Ishikawa (cell line): Measurements from ENCODE around the gene GPC6.

ENCODE experiments used
- CEBPB ChIP-seq: IDR thresholded peaks from 2 replicates; pipeline ENCODE4 v1.6.1; 2012
- CREB1 ChIP-seq: IDR thresholded peaks from 2 replicates; pipeline ENCODE4 v1.6.1; 2012; ENCODE audit warnings: low read depth
- EGR1 ChIP-seq: IDR thresholded peaks from 2 replicates; pipeline ENCODE4 v1.6.1; 2012
- EP300 ChIP-seq: IDR thresholded peaks from 2 replicates; pipeline ENCODE4 v1.6.1; 2012; ENCODE audit warnings: borderline replicate concordance
- RAD21 ChIP-seq: IDR thresholded peaks from 2 replicates; pipeline ENCODE4 v1.6.1; 2012; ENCODE audit warnings: low read depth
- TAF1 ChIP-seq: IDR thresholded peaks from 2 replicates; pipeline ENCODE4 v1.6.1; 2012; ENCODE audit warnings: low read depth, mild to moderate bottlenecking
- TEAD4 ChIP-seq: IDR thresholded peaks from 2 replicates; pipeline ENCODE4 v1.6.1; 2012
- ZBTB7A ChIP-seq: IDR thresholded peaks from 2 replicates; pipeline ENCODE4 v1.6.1; 2012; ENCODE audit warnings: low read depth
- TF ChIP-seq, protein P1 (sequence below): IDR thresholded peaks from 2 replicates; pipeline ENCODE4 v1.6.1; 2012
- TF ChIP-seq, protein P2 (sequence below): IDR thresholded peaks from 2 replicates; pipeline ENCODE4 v1.6.1; 2012; ENCODE audit warnings: low read depth, mild to moderate bottlenecking
- TF ChIP-seq, protein P3 (sequence below): IDR thresholded peaks from 2 replicates; pipeline ENCODE4 v1.6.1; 2012

DNA sequence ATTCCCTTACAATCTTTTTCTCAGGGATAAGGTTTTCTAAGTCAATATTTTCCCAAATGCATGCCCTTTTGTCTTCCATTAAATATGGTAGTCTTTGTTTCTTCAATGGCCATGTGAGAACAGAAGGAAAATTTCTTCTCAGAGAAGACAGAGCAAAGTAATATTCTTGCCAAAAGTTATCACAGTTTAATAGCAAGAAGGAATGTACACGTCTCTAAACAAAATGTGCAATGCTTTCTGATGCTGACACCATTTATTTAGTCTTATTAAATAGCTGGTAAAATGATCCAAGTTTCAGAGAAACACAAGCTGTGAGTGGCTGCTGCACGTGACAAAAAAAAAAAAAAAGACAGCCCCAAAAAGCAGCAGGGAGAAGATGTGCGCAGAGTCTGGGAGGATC lies 542.5 kb downstream of the GPC6 start:
- TF ChIP-seq CEBPB (no peak), CREB1 (no peak), ZBTB7A (no peak), EP300 (no peak), RAD21 (no peak), TAF1 (no peak), EGR1 (no peak), TEAD4 (no peak)
- TF ChIP-seq, protein P1, sequence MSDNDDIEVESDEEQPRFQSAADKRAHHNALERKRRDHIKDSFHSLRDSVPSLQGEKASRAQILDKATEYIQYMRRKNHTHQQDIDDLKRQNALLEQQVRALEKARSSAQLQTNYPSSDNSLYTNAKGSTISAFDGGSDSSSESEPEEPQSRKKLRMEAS: no peak
- TF ChIP-seq, protein P2, sequence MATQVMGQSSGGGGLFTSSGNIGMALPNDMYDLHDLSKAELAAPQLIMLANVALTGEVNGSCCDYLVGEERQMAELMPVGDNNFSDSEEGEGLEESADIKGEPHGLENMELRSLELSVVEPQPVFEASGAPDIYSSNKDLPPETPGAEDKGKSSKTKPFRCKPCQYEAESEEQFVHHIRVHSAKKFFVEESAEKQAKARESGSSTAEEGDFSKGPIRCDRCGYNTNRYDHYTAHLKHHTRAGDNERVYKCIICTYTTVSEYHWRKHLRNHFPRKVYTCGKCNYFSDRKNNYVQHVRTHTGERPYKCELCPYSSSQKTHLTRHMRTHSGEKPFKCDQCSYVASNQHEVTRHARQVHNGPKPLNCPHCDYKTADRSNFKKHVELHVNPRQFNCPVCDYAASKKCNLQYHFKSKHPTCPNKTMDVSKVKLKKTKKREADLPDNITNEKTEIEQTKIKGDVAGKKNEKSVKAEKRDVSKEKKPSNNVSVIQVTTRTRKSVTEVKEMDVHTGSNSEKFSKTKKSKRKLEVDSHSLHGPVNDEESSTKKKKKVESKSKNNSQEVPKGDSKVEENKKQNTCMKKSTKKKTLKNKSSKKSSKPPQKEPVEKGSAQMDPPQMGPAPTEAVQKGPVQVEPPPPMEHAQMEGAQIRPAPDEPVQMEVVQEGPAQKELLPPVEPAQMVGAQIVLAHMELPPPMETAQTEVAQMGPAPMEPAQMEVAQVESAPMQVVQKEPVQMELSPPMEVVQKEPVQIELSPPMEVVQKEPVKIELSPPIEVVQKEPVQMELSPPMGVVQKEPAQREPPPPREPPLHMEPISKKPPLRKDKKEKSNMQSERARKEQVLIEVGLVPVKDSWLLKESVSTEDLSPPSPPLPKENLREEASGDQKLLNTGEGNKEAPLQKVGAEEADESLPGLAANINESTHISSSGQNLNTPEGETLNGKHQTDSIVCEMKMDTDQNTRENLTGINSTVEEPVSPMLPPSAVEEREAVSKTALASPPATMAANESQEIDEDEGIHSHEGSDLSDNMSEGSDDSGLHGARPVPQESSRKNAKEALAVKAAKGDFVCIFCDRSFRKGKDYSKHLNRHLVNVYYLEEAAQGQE: no peak
- TF ChIP-seq, protein P3, sequence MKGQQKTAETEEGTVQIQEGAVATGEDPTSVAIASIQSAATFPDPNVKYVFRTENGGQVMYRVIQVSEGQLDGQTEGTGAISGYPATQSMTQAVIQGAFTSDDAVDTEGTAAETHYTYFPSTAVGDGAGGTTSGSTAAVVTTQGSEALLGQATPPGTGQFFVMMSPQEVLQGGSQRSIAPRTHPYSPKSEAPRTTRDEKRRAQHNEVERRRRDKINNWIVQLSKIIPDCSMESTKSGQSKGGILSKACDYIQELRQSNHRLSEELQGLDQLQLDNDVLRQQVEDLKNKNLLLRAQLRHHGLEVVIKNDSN: no peak
